ENCODE results near the gene SRPK1. TPM values are rescaled to one million over a fixed set of nuclear protein-coding genes. Genes with fewer than 3 reads are reported as not detected.

Gene SRPK1
- total RNA-seq, 1 experiment from 2014 or later, result 89.4 TPM

- ChIA-PET CTCF (no interaction called here), RAD21 (ENCODE audit: low non-redundant PET in 1 of 2, low total read pairs in 2 of 2, uncharacterized antibody in 2 of 2, unreplicated experiment in 2 of 2) (no interaction called here), POLR2A (no interaction called here)
- Histone ChIP-seq H2AFZ (ENCODE audit: low read depth, low read length, poor library complexity, severe bottlenecking) (no peak overlapping the region), H3K9me2 (ENCODE audit: insufficient read depth) (no peaks in the 10 kb centered on the region), H3K36me3 (ENCODE audit: control insufficient read depth in 1 of 2, insufficient read depth in 2 of 2, low read length in 2 of 2) (peaks cover 6 to 40% of the 10 kb centered on the region in 2 experiments; a peak in 2 of 4 replicates), H4K20me1 (ENCODE audit: insufficient read depth) (peaks cover 23% of the 10 kb centered on the region; the same call in 1 of the 2 replicates), H3K4me2 (ENCODE audit: low read length) (no peak overlapping the region), H3K27me3 (ENCODE audit: insufficient read depth, low read length) (no peaks in the 10 kb centered on the region), H3K27ac (ENCODE audit: low read depth, low read length) (no peak overlapping the region), H3K79me2 (ENCODE audit: insufficient read depth, low read length) (peaks cover 98% of the 10 kb centered on the region), H3K4me3 (replicated peaks in 1 of 2; ENCODE audit: low read depth in 1 of 2, low read length in 2 of 2) (no peak overlapping the region), H3K9ac (ENCODE audit: low read length) (no peak overlapping the region), H3K9me3 (ENCODE audit: control insufficient read depth in 1 of 2, insufficient read depth in 1 of 2, low read depth in 1 of 2, low read length in 2 of 2) (no peaks in the 10 kb centered on the region), H3K4me1 (ENCODE audit: control insufficient read depth in 1 of 2, insufficient read depth in 2 of 2, low read length in 2 of 2) (no peaks in the 10 kb centered on the region; a peak in 1 of 4 replicates)
- DNase-seq (ENCODE audit: low read depth, low spot score) (no peak), ATAC-seq (no peak)
- BruUV-seq (replicated peaks), result no TSS peak
- intact Hi-C loops (cut with micrococcal nuclease), result no loop called here
- no peak for TF ChIP-seq CEBPB (IDR thresholded peaks at IDR 0.05; ENCODE audit: low read depth)
- no peak for TF ChIP-seq RAD21 (IDR thresholded peaks at IDR 0.05; ENCODE audit: low read depth)
- no peak for TF ChIP-seq EGR1 (IDR thresholded peaks at IDR 0.05; ENCODE audit: low read depth)
- TF ChIP-seq TCF7L2 (IDR thresholded peaks at IDR 0.05; ENCODE audit: borderline replicate concordance, extremely low read depth, insufficient read depth, insufficient read length), result no peak
- no peak for TF ChIP-seq EZH2 (IDR thresholded peaks at IDR 0.05)
- no peak for TF ChIP-seq SIN3A (IDR thresholded peaks at IDR 0.05; ENCODE audit: low read depth)
- no peak for TF ChIP-seq SP1 (IDR thresholded peaks at IDR 0.05; ENCODE audit: low read depth)
- TF ChIP-seq FOSL1 (IDR thresholded peaks at IDR 0.05; ENCODE audit: low read depth), result no peak
- TF ChIP-seq EZH2phosphoT487 (IDR thresholded peaks at IDR 0.05; ENCODE audit: borderline replicate concordance), result no peak
- TF ChIP-seq MAX (IDR thresholded peaks at IDR 0.05), result no peak
Observed at GRCh38 chr6:35900448-35900847, 20.4 kb downstream of the SRPK1 start.

GRCh38 chr6:35898003-35898402 is 22.9 kb downstream of the SRPK1 start:
- Histone ChIP-seq H2AFZ (ENCODE audit: low read depth, low read length, poor library complexity, severe bottlenecking) (no peak overlapping the region), H4K20me1 (ENCODE audit: insufficient read depth) (peaks cover 40% of the 10 kb centered on the region; the same call in 1 of the 2 replicates), H3K27me3 (ENCODE audit: insufficient read depth, low read length) (no peaks in the 10 kb centered on the region), H3K4me3 (replicated peaks in 1 of 2; ENCODE audit: low read depth in 1 of 2, low read length in 2 of 2) (no peak overlapping the region), H3K4me2 (ENCODE audit: low read length) (no peak overlapping the region), H3K4me1 (ENCODE audit: control insufficient read depth in 1 of 2, insufficient read depth in 2 of 2, low read length in 2 of 2) (no peaks in the 10 kb centered on the region; a peak in 1 of 4 replicates), H3K27ac (ENCODE audit: low read depth, low read length) (no peak overlapping the region), H3K79me2 (ENCODE audit: insufficient read depth, low read length) (peaks cover 99% of the 10 kb centered on the region), H3K9ac (ENCODE audit: low read length) (no peak overlapping the region), H3K36me3 (ENCODE audit: control insufficient read depth in 1 of 2, insufficient read depth in 2 of 2, low read length in 2 of 2) (peaks cover 2 to 29% of the 10 kb centered on the region in 2 experiments; a peak in 1 of 4 replicates), H3K9me3 (ENCODE audit: control insufficient read depth in 1 of 2, insufficient read depth in 1 of 2, low read depth in 1 of 2, low read length in 2 of 2) (no peaks in the 10 kb centered on the region), H3K9me2 (ENCODE audit: insufficient read depth) (no peaks in the 10 kb centered on the region)
- intact Hi-C loops (cut with micrococcal nuclease), result no loop called here
- RAD21 ChIA-PET (ENCODE audit: low non-redundant PET in 1 of 2, low total read pairs in 2 of 2, uncharacterized antibody in 2 of 2, unreplicated experiment in 2 of 2), result no interaction called here
- POLR2A ChIA-PET, result no interaction called here
- no peak for DNase-seq (ENCODE audit: low read depth, low spot score)
- ATAC-seq, result no peak
- no TSS peak for BruUV-seq (replicated peaks)
- TF ChIP-seq ATF3 (IDR thresholded peaks at IDR 0.05), result no peak
- no peak for TF ChIP-seq REST (IDR thresholded peaks at IDR 0.05; ENCODE audit: low read depth)
- TF ChIP-seq CTCF (IDR thresholded peaks at IDR 0.05 in 2 of 3, conservative IDR thresholded peaks at IDR 0.05 in 1 of 3; ENCODE audit: borderline replicate concordance in 1 of 3, insufficient read depth in 1 of 3, low read depth in 2 of 3, low read length in 2 of 3), result no peak
- TF ChIP-seq EZH2 (IDR thresholded peaks at IDR 0.05), result no peak
- no peak for TF ChIP-seq SP1 (IDR thresholded peaks at IDR 0.05; ENCODE audit: low read depth)
- TF ChIP-seq JUND (IDR thresholded peaks at IDR 0.05), result no peak
- no peak for TF ChIP-seq FOSL1 (IDR thresholded peaks at IDR 0.05; ENCODE audit: low read depth)
- no peak for TF ChIP-seq MAX (IDR thresholded peaks at IDR 0.05)
- CTCF ChIA-PET, result no interaction called here

Data from HCT116 (cell line).